HepG2 (cell line): ENCODE data around the gene IQCN. TPM values are rescaled to one million over a fixed set of nuclear protein-coding genes. Genes with fewer than 3 reads are reported as not detected.

Experiments used
- ATAC-seq: fragments of 200-7000 bp; cut with Tn5 transposase; 3 replicates; pipeline ENCODE4 v1.9.1; 2020; ENCODE audit warnings: mild to moderate bottlenecking, moderate library complexity
- BruUV-seq: library from RNA; stranded (reverse); fragments of 400-500 nt; replicated peaks from 2 replicates; lab custom pipeline; 2021; lab: Mats Ljungman, UMichigan
- CTCF ChIA-PET: fragments of 300-600 bp; formaldehyde crosslinking; extraction: SDS; loops from one replicate; lab custom pipeline; 2021; ENCODE audit warnings: low total read pairs, inconsistent platforms, low intra/inter-chr PET ratio; lab: Yijun Ruan, JAX
- POLR2A ChIA-PET: fragments of 350-600 bp; sonication (Branson Sonifier 250); formaldehyde crosslinking; loops from one replicate; lab custom pipeline; 2020; ENCODE audit warnings: antibody characterized with exemption, inconsistent platforms; lab: Yijun Ruan, JAX
- DNase-seq: peaks from one replicate; pipeline ENCODE4 v3.0.0-alpha.2; 2015; ENCODE audit warnings: low spot score
- FAIRE-seq: peaks from 3 replicates; lab custom pipeline; 2011; peaks lifted over from hg19 to GRCh38; lab: Jason Lieb, UNC
- H2AFZ ChIP-seq: one replicate; pipeline ENCODE4 v1.6.1; 2011; ENCODE audit warnings: low read length, inconsistent platforms
- H3K27ac ChIP-seq: fragments of 300-600 bp; 3 replicates; pipeline ENCODE4 v1.8.0; 2011; ENCODE audit warnings: mixed run types, mild to moderate bottlenecking, mixed read lengths, low read length, inconsistent platforms; ENCODE audit not compliant: insufficient read depth; ENCODE audit errors: extremely low read length
- H3K27me3 ChIP-seq, 2 experiments: fragments of 200-600 bp in 1 of 2; 2 replicates in 1 of 2; 3 replicates in 1 of 2; pipeline versions ENCODE4 v1.6.0 to v1.8.0; 2011; ENCODE audit warnings: low read length in 2 of 2, mild to moderate bottlenecking in 2 of 2, moderate library complexity in 2 of 2, inconsistent platforms in 1 of 2; ENCODE audit not compliant: insufficient read depth in 2 of 2, control insufficient read depth in 1 of 2
- H3K36me3 ChIP-seq, 2 experiments: fragments of 200-600 bp in 1 of 2; replicated peaks in 1 of 2; 2 replicates in 1 of 2; 3 replicates in 1 of 2; pipeline versions ENCODE4 v1.5.1 to v1.8.0; 2011; ENCODE audit warnings: low read length in 2 of 2, inconsistent platforms in 1 of 2; ENCODE audit not compliant: insufficient read depth in 2 of 2, control insufficient read depth in 1 of 2
- H3K4me1 ChIP-seq: 2 replicates; pipeline ENCODE4 v1.5.1; 2012; ENCODE audit warnings: low read length, inconsistent platforms; ENCODE audit not compliant: insufficient read depth
- H3K4me2 ChIP-seq: 2 replicates; pipeline ENCODE4 v1.6.0; 2011; ENCODE audit warnings: low read depth, low read length, inconsistent platforms
- H3K4me3 ChIP-seq, 3 experiments: fragments of 200-600 bp in 1 of 3; sonication (generic), shearing (Covaris generic) in 1 of 3; replicated peaks in 1 of 3; 2 replicates each; pipeline ENCODE4 v1.5.1; 2011 to 2016; ENCODE audit warnings: low read length in 3 of 3, inconsistent platforms in 2 of 3, low read depth in 2 of 3, mild to moderate bottlenecking in 2 of 3, control low read depth in 1 of 3, mixed read lengths in 1 of 3; ENCODE audit not compliant: insufficient read depth in 1 of 3
- H3K79me2 ChIP-seq: one replicate; pipeline ENCODE4 v1.6.1; 2011; ENCODE audit warnings: low read length, inconsistent platforms; ENCODE audit not compliant: insufficient read depth
- H3K9ac ChIP-seq: 2 replicates; pipeline ENCODE4 v1.6.0; 2011; ENCODE audit warnings: mild to moderate bottlenecking, low read depth, low read length, inconsistent platforms; ENCODE audit not compliant: insufficient read depth
- H3K9me3 ChIP-seq: 2 replicates; pipeline ENCODE4 v1.5.1; 2012; ENCODE audit warnings: mild to moderate bottlenecking, low read length
- H4K20me1 ChIP-seq: 2 replicates; pipeline ENCODE4 v1.6.0; 2011; ENCODE audit warnings: inconsistent platforms, mild to moderate bottlenecking, low read length, moderate library complexity; ENCODE audit not compliant: insufficient read depth
- ATF7 ChIP-seq, 2 experiments: fragments of 450-650 bp in 1 of 2; sonication (generic) in 1 of 2; formaldehyde crosslinking in 1 of 2; IDR thresholded peaks; 2 replicates each; pipeline versions ENCODE4 v1.4.0 to v1.6.1; 2016 to 2020; ENCODE audit warnings: antibody characterized with exemption in 1 of 2, mild to moderate bottlenecking in 1 of 2, missing genetic modification reagents in 1 of 2
- HNF4A ChIP-seq: sonication (generic); formaldehyde crosslinking; IDR thresholded peaks from 2 replicates; pipeline ENCODE4 v1.4.0; 2020; ENCODE audit warnings: missing genetic modification reagents
- HOXA3 ChIP-seq: sonication (generic); formaldehyde crosslinking; IDR thresholded peaks from 2 replicates; pipeline ENCODE4 v1.5.0; 2020; ENCODE audit warnings: missing genetic modification reagents
- JDP2 ChIP-seq: sonication (generic); formaldehyde crosslinking; IDR thresholded peaks from 2 replicates; pipeline ENCODE4 v1.8.1; 2022; ENCODE audit warnings: missing genetic modification reagents, borderline replicate concordance
- KDM6A ChIP-seq: IDR thresholded peaks from 2 replicates; pipeline ENCODE4 v1.6.1; 2016; ENCODE audit warnings: low read depth
- MLLT10 ChIP-seq: sonication (generic); formaldehyde crosslinking; IDR thresholded peaks from 2 replicates; pipeline ENCODE4 v1.4.0; 2020; ENCODE audit warnings: missing genetic modification reagents
- MTA1 ChIP-seq: sonication (generic); formaldehyde crosslinking; IDR thresholded peaks from 2 replicates; pipeline ENCODE4 v1.4.0; 2020; ENCODE audit warnings: missing genetic modification reagents, mild to moderate bottlenecking, borderline replicate concordance
- PAWR ChIP-seq: sonication (generic); formaldehyde crosslinking; IDR thresholded peaks from 2 replicates; pipeline ENCODE4 v1.4.0; 2020; ENCODE audit warnings: missing genetic modification reagents, mild to moderate bottlenecking, borderline replicate concordance
- RARG ChIP-seq: sonication (generic); formaldehyde crosslinking; IDR thresholded peaks from 2 replicates; pipeline ENCODE4 v1.4.0; 2020; ENCODE audit warnings: low read depth, mild to moderate bottlenecking, missing genetic modification reagents
- ZBTB43 ChIP-seq: sonication (generic); formaldehyde crosslinking; conservative IDR thresholded peaks from 2 replicates; pipeline ENCODE4 v1.4.0; 2020; ENCODE audit warnings: missing genetic modification reagents
- ZNF138 ChIP-seq: sonication (generic); formaldehyde crosslinking; IDR thresholded peaks from 2 replicates; pipeline ENCODE4 v1.5.0; 2020; ENCODE audit warnings: mild to moderate bottlenecking, low read depth, missing genetic modification reagents
- ZNF510 ChIP-seq: sonication (generic); formaldehyde crosslinking; IDR thresholded peaks from 2 replicates; pipeline ENCODE4 v1.4.0; 2020; ENCODE audit warnings: low read depth, mild to moderate bottlenecking, missing genetic modification reagents
- ZNF563 ChIP-seq: sonication (generic); formaldehyde crosslinking; IDR thresholded peaks from 2 replicates; pipeline ENCODE4 v1.8.0; 2022; ENCODE audit warnings: mild to moderate bottlenecking, moderate library complexity, missing genetic modification reagents
- ZNF607 ChIP-seq: sonication (generic); formaldehyde crosslinking; IDR thresholded peaks from 2 replicates; pipeline ENCODE4 v1.5.1; 2020; ENCODE audit warnings: missing genetic modification reagents, mild to moderate bottlenecking, borderline replicate concordance
- ZNF761 ChIP-seq: sonication (generic); formaldehyde crosslinking; conservative IDR thresholded peaks from 2 replicates; pipeline ENCODE4 v1.4.0; 2020; ENCODE audit warnings: mild to moderate bottlenecking, missing genetic modification reagents
- ZNF850 ChIP-seq: sonication (generic); formaldehyde crosslinking; conservative IDR thresholded peaks from 2 replicates; pipeline ENCODE4 v1.9.0; 2021; ENCODE audit warnings: mild to moderate bottlenecking, missing genetic modification reagents
- WGBS: methylation state at CpG from one replicate; pipeline ENCODE4 v1.1.6; 2017; ENCODE audit warnings: low lambda C conversion rate; 5-methylcytosine and 5-hydroxymethylcytosine counted together
- in situ Hi-C: cut with HindIII; loops from 2 replicates; pipeline ENCODE4 v1.10.0; 2017; ENCODE audit warnings: low pct_unique_long_range_greater_than_20kb; ENCODE audit not compliant: extremely low pct_ligation_motif_present
- intact Hi-C: fragments of 100-400 bp; cut with micrococcal nuclease; formaldehyde crosslinking; loops from one replicate; pipeline ENCODE4 v1.10.0; 2022; ENCODE audit not compliant: unreplicated experiment
- polyA plus RNA-seq, 8 experiments: library from polyadenylated mRNA; depleted of rRNA in 3 of 8; stranded (reverse) in 7 of 8; unstranded in 1 of 8; fragments of >200 nt; fragmentation: Illumina TruSeq in 4 of 8; extraction: Trizol in 4 of 8; gene quantifications; 2 replicates each; pipeline versions ENCODE4 v1.2.1 to v1.2.3, GENCODE V29; 2011 to 2016; ENCODE audit warnings: low read depth in 4 of 8, missing spikeins in 1 of 8, mixed read lengths in 1 of 8; ENCODE audit not compliant: insufficient read depth in 1 of 8
- total RNA-seq, 5 experiments: library from RNA; depleted of rRNA; stranded (reverse); fragments of >200 nt; fragmentation: Illumina TruSeq; extraction: Trizol; gene quantifications; 2 replicates each; pipeline ENCODE4 v1.2.3, GENCODE V29; 2016; ENCODE audit warnings: low read depth in 1 of 5
- TF ChIP-seq, protein P1 (sequence below): sonication (generic); formaldehyde crosslinking; IDR thresholded peaks from 2 replicates; pipeline ENCODE4 v1.8.0; 2023; ENCODE audit warnings: mild to moderate bottlenecking, missing genetic modification reagents
- TF ChIP-seq, protein P2 (sequence below): sonication (generic); formaldehyde crosslinking; IDR thresholded peaks from 2 replicates; pipeline ENCODE4 v1.4.0; 2020; ENCODE audit warnings: missing genetic modification reagents; ENCODE audit errors: not compliant biosample characterization

IQCN gene
- total and polyA plus RNA-seq, 2 of the 13 experiments (the other 11 are each of a cell fraction or from before 2014, with no cell fraction given), result 0.04 to 0.18 TPM

- TF ChIP-seq ZNF510 (CRISPR knock-in tag) (no peak), MLLT10 (CRISPR knock-in tag) (no peak), ZBTB43 (CRISPR knock-in tag) (no peak)
Measured at GRCh38 chr19:18264137-18264854, 10.0 kb downstream of the IQCN start (continued).

DNA sequence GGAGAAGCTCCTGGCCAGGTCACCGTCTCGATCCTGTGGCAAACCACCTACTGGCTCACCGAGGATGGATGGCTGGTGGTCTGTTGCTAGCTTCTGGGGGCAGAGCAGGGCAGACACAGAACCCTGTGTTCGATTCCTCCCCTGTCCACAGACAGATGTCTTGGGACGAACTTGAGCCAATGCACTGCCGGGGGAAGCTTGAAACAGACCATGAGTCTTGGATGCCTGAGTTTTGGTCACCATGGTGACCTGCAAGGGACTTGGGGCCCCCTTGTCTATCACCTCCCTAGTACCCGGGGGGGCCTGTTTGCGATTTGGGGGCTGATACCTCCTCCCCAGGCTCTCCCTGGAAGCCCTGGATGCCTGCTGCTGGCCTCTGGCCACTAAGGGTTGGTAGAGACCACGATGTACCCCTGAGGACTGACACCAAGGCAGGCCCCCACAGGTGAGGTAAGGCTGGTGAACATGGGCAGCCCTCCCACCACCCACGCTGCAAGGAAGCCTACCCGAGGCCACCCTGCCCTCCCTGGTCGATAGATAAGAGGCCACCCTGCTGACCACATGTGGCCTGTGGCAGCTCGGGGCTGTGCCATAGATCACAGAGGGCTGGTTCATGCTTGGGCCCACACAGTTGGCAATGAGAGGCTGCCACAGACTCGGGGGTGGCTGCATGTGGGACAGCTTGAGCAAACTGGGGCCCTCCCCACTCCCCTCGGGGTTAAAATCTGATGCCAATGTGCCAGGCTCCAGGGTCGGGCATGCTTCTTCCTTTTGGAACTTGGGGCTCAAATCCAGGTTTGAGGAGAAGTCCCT, 10.7 kb downstream of the IQCN start:
- no peak overlapping the region for H3K4me2 ChIP-seq
- H3K36me3 ChIP-seq, result no peaks in the 10 kb centered on the region
- peaks cover 8 to 13% of the 10 kb centered on the region in 2 experiments; a peak in 3 of 5 replicates for H3K27me3 ChIP-seq
- intact Hi-C loops (no loop called here), in situ Hi-C loops (no loop called here)
- H2AFZ ChIP-seq, result no peak overlapping the region
- no peak overlapping the region for H3K4me3 ChIP-seq
- peaks cover 21% of the 10 kb centered on the region for H3K4me1 ChIP-seq
- BruUV-seq, result no TSS peak
- WGBS, result 24% methylated on average over 8 of the region's 16 CpGs
- no peak for FAIRE-seq
- H4K20me1 ChIP-seq, result no peaks in the 10 kb centered on the region
- POLR2A ChIA-PET, result interaction anchor here (1.0 kb wide), 1 partner anchor 39 kb away, joined by 3 read pairs; no protein-coding TSS in a partner anchor
- CTCF ChIA-PET, result no interaction called here
- no peaks in the 10 kb centered on the region for H3K9me3 ChIP-seq
- no peak overlapping the region for H3K27ac ChIP-seq
- no peak for ATAC-seq
- no peak overlapping the region for H3K9ac ChIP-seq
- no peaks in the 10 kb centered on the region for H3K79me2 ChIP-seq
- DNase-seq, result no peak
- TF ChIP-seq ZNF138 (CRISPR knock-in tag) (no peak), JDP2 (no peak), ZNF563 (CRISPR knock-in tag) (no peak), HOXA3 (no peak), PAWR (no peak), ZNF607 (no peak), ZNF761 (no peak), KDM6A (CRISPR knock-in tag) (no peak), MTA1 (CRISPR knock-in tag) (no peak), RARG (CRISPR knock-in tag) (no peak), ZNF850 (no peak), ATF7 (IDR thresholded peaks at IDR 0.05) (no peak), ATF7 (CRISPR knock-in tag; IDR thresholded peaks at IDR 0.05) (no peak), HNF4A (no peak)
- TF ChIP-seq, protein P1, sequence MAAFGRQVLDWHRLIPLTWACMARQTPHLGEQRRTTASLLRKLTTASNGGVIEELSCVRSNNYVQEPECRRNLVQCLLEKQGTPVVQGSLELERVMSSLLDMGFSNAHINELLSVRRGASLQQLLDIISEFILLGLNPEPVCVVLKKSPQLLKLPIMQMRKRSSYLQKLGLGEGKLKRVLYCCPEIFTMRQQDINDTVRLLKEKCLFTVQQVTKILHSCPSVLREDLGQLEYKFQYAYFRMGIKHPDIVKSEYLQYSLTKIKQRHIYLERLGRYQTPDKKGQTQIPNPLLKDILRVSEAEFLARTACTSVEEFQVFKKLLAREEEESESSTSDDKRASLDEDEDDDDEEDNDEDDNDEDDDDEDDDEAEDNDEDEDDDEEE (CRISPR knock-in tag), result no peak
- TF ChIP-seq, protein P2, sequence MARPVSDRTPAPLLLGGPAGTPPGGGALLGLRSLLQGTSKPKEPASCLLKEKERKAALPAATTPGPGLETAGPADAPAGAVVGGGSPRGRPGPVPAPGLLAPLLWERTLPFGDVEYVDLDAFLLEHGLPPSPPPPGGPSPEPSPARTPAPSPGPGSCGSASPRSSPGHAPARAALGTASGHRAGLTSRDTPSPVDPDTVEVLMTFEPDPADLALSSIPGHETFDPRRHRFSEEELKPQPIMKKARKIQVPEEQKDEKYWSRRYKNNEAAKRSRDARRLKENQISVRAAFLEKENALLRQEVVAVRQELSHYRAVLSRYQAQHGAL (CRISPR knock-in tag), result no peak
